Smooth muscle cell (in vitro differentiated cells): ENCODE results near the gene ARMS2. TPM values are rescaled to one million over a fixed set of nuclear protein-coding genes. Genes with fewer than 3 reads are reported as not detected.

Experiments
- DNase-seq: peaks from one replicate; lab custom pipeline; 2025; ENCODE audit not compliant: unreplicated experiment; lab: John Stamatoyannopoulos, UW
- H2AFZ ChIP-seq: fragments of 200-600 bp; sonication (generic); 2 replicates; pipeline ENCODE4 v1.6.0; 2016; ENCODE audit warnings: antibody characterized with exemption, low read depth, mild to moderate bottlenecking
- H3F3A ChIP-seq: fragments of 200-600 bp; sonication (generic); 2 replicates; pipeline ENCODE4 v1.6.0; 2017; ENCODE audit warnings: antibody characterized with exemption, low read depth
- H3K27ac ChIP-seq: fragments of 200-600 bp; sonication (generic); 2 replicates; pipeline ENCODE4 v1.5.1; 2016; ENCODE audit warnings: low read depth, mild to moderate bottlenecking
- H3K27me3 ChIP-seq: fragments of 200-600 bp; sonication (generic); 2 replicates; pipeline ENCODE4 v1.6.1; 2016; ENCODE audit warnings: low read depth, mild to moderate bottlenecking
- H3K36me3 ChIP-seq: fragments of 200-600 bp; sonication (generic); 2 replicates; pipeline ENCODE4 v1.5.1; 2016; ENCODE audit warnings: low read depth
- H3K4me1 ChIP-seq: fragments of 200-600 bp; sonication (generic); 2 replicates; pipeline ENCODE4 v1.5.1; 2016; ENCODE audit warnings: low read depth
- H3K4me2 ChIP-seq: fragments of 200-600 bp; sonication (generic); 2 replicates; pipeline ENCODE4 v1.6.0; 2016; ENCODE audit warnings: mild to moderate bottlenecking
- H3K4me3 ChIP-seq: fragments of 200-600 bp; sonication (generic); 2 replicates; pipeline ENCODE4 v1.5.1; 2016; ENCODE audit warnings: mild to moderate bottlenecking
- H3K79me2 ChIP-seq: fragments of 200-600 bp; sonication (generic); 2 replicates; pipeline ENCODE4 v1.6.0; 2016; ENCODE audit warnings: low read depth, mild to moderate bottlenecking
- H3K9ac ChIP-seq: fragments of 200-600 bp; sonication (generic); 2 replicates; pipeline ENCODE4 v1.6.0; 2016; ENCODE audit warnings: low read depth
- H3K9me3 ChIP-seq: fragments of 200-600 bp; sonication (generic); replicated peaks from 2 replicates; pipeline ENCODE4 v1.5.1; 2016; ENCODE audit warnings: low read depth
- H4K20me1 ChIP-seq: fragments of 200-600 bp; sonication (generic); 2 replicates; pipeline ENCODE4 v1.6.0; 2016; ENCODE audit warnings: low read depth
- CTCF ChIP-seq: fragments of 200-600 bp; sonication (generic); IDR thresholded peaks from 2 replicates; pipeline ENCODE4 v1.5.1; 2017; ENCODE audit warnings: borderline replicate concordance, mild to moderate bottlenecking, antibody characterized with exemption; ENCODE audit not compliant: insufficient read depth, poor library complexity, severe bottlenecking
- WGBS: methylation state at CpG from one replicate; pipeline ENCODE4 v1.1.7; 2016; ENCODE audit warnings: low lambda C conversion rate; 5-methylcytosine and 5-hydroxymethylcytosine counted together
- polyA plus RNA-seq: library from polyadenylated mRNA; unstranded; fragments of >200 nt; fragmentation: Nextera tagmentation; extraction: Ambion mirVana; gene quantifications from 2 replicates; pipeline ENCODE4 v1.2.1, GENCODE V29; 2016
- total RNA-seq: library from RNA; depleted of rRNA; stranded (reverse); fragments of >200 nt; gene quantifications from 2 replicates; pipeline ENCODE4 v1.2.3, GENCODE V29; 2014

Gene ARMS2
- total and polyA plus RNA-seq, 2 experiments from 2014 or later = not detected

GRCh38 chr10:122481296-122482056 lies 27.0 kb downstream of the ARMS2 start:
- Histone ChIP-seq H3K27ac (no peak overlapping the region), H3K36me3 (no peaks in the 10 kb centered on the region), H3K27me3 (no peaks in the 10 kb centered on the region), H3K4me3 (no peak overlapping the region), H3K9ac (no peak overlapping the region), H3K4me2 (no peak overlapping the region), H3F3A (peaks cover 11% of the 10 kb centered on the region), H3K79me2 (peaks cover 28% of the 10 kb centered on the region), H3K9me3 (no peaks in the 10 kb centered on the region), H3K4me1 (peaks cover 8% of the 10 kb centered on the region), H2AFZ (no peak overlapping the region), H4K20me1 (no peaks in the 10 kb centered on the region)
- DNase-seq = no peak
- TF ChIP-seq CTCF = no peak
- WGBS = 92% methylated on average over 6 of the region's 6 CpGs

- Histone ChIP-seq H3K4me1 (peaks cover 8% of the 10 kb centered on the region), H3K27me3 (no peaks in the 10 kb centered on the region), H3K27ac (no peak overlapping the region), H3K79me2 (peaks cover 28% of the 10 kb centered on the region), H2AFZ (no peak overlapping the region), H3K9ac (no peak overlapping the region), H3K9me3 (no peaks in the 10 kb centered on the region), H3K4me3 (no peak overlapping the region), H3F3A (peaks cover 5% of the 10 kb centered on the region), H3K4me2 (no peak overlapping the region), H4K20me1 (no peaks in the 10 kb centered on the region), H3K36me3 (no peaks in the 10 kb centered on the region)
- 86% methylated on average over 11 of the region's 11 CpGs for WGBS
- no peak for DNase-seq
- no peak for TF ChIP-seq CTCF
These were observed 30.0 kb downstream of the ARMS2 start for GRCh38 chr10:122484276-122485060.

DNA sequence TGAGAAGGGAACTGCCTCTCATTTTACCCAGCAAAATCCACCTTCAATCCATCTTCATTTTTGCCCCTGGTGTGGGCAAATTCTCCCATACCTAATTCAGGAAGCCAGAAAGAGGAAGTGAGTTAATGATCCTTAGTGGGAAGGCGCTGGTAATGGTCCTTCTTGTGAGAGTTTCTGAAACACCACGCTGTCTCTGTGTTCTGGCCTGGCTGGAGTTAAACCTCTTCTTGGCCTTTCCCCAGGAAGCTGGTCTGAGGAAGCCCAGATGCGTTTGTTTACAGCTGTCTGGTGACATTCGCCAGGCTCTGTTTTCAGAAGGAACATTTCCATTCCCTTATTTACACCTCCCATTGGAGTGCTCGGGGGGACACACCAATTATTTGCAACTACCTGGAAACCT lies 31.2 kb downstream of the ARMS2 start:
- no peak for DNase-seq
- H3K36me3 ChIP-seq = no peaks in the 10 kb centered on the region
- TF ChIP-seq CTCF = no peak

More for the DNA sequence above, 31.2 kb downstream of the ARMS2 start:
- peak overlapping the region; percentile 9 for H3K27ac ChIP-seq
- no peaks in the 10 kb centered on the region for H3K9me3 ChIP-seq
- no peak overlapping the region for H3K4me3 ChIP-seq
- no peaks in the 10 kb centered on the region for H4K20me1 ChIP-seq
- H3K9ac ChIP-seq = no peak overlapping the region
- 4% methylated on average over 5 of the region's 5 CpGs for WGBS
- H3K79me2 ChIP-seq = peaks cover 18% of the 10 kb centered on the region
- H3K27me3 ChIP-seq = no peaks in the 10 kb centered on the region
- peaks cover 8% of the 10 kb centered on the region for H3F3A ChIP-seq
- H3K4me2 ChIP-seq = peak overlapping the region; percentile 34
- H3K4me1 ChIP-seq = peaks cover 8% of the 10 kb centered on the region
- H2AFZ ChIP-seq = no peak overlapping the region
